SK-N-SH treated with all-trans-retinoic acid at 6 μM for 48 hours (cell line): Measurements from ENCODE around the gene DCC.

Experiments
- ATAC-seq: fragments of 200-7000 bp; cut with Tn5 transposase; 3 replicates; pipeline ENCODE4 v1.9.1; 2020; ENCODE audit warnings: mild to moderate bottlenecking, moderate library complexity
- ARNTL ChIP-seq: fragments of 450-650 bp; formaldehyde crosslinking; IDR thresholded peaks from 2 replicates; pipeline ENCODE4 v1.5.0; 2020; ENCODE audit warnings: low read depth, mild to moderate bottlenecking, moderate library complexity, borderline replicate concordance
- BACH2 ChIP-seq: fragments of 250-450 bp; sonication (Bioruptor Pico); IDR thresholded peaks from 2 replicates; pipeline ENCODE4 v1.9.0; 2021; ENCODE audit warnings: mild to moderate bottlenecking, borderline replicate concordance
- CREB5 ChIP-seq: fragments of 250-450 bp; sonication (Bioruptor Pico); IDR thresholded peaks from 2 replicates; pipeline ENCODE4 v1.5.1; 2020; ENCODE audit warnings: low read depth, mild to moderate bottlenecking, moderate library complexity
- CSDC2 ChIP-seq: fragments of 250-450 bp; sonication (Bioruptor Pico); IDR thresholded peaks from 2 replicates; pipeline ENCODE4 v1.5.0; 2020; ENCODE audit warnings: mild to moderate bottlenecking, moderate library complexity
- CSRNP3 ChIP-seq: fragments of 250-450 bp; sonication (Bioruptor Pico); IDR thresholded peaks from 2 replicates; pipeline ENCODE4 v1.5.1; 2021; ENCODE audit warnings: mild to moderate bottlenecking, moderate library complexity
- ESRRG ChIP-seq: fragments of 250-450 bp; sonication (Bioruptor Pico); IDR thresholded peaks from 2 replicates; pipeline ENCODE4 v1.6.1; 2021; ENCODE audit warnings: mild to moderate bottlenecking
- GLIS3 ChIP-seq: fragments of 250-450 bp; sonication (Bioruptor Pico); IDR thresholded peaks from 2 replicates; pipeline ENCODE4 v1.5.0; 2020; ENCODE audit warnings: mild to moderate bottlenecking, moderate library complexity
- ISL1 ChIP-seq: fragments of 250-450 bp; sonication (Bioruptor Pico); IDR thresholded peaks from 2 replicates; pipeline ENCODE4 v2.1.2; 2022; ENCODE audit warnings: mild to moderate bottlenecking, moderate library complexity
- OSR1 ChIP-seq: fragments of 250-450 bp; sonication (Bioruptor Pico); IDR thresholded peaks from 2 replicates; pipeline ENCODE4 v1.8.0; 2022; ENCODE audit warnings: moderate library complexity, mild to moderate bottlenecking, inconsistent platforms
- PATZ1 ChIP-seq: fragments of 250-450 bp; sonication (Bioruptor Pico); IDR thresholded peaks from 2 replicates; pipeline ENCODE4 v1.8.0; 2020; ENCODE audit warnings: mild to moderate bottlenecking, moderate library complexity, borderline replicate concordance
- PPARA ChIP-seq: fragments of 250-450 bp; sonication (Bioruptor Pico); IDR thresholded peaks from 2 replicates; pipeline ENCODE4 v1.5.0; 2020; ENCODE audit warnings: mild to moderate bottlenecking, borderline replicate concordance
- RARB ChIP-seq: fragments of 250-450 bp; sonication (Bioruptor Pico); IDR thresholded peaks from 2 replicates; pipeline ENCODE4 v1.8.0; 2021; ENCODE audit warnings: mild to moderate bottlenecking, moderate library complexity
- SNAI2 ChIP-seq: fragments of 250-450 bp; sonication (Bioruptor Pico); IDR thresholded peaks from 2 replicates; pipeline ENCODE4 v1.5.0; 2020; ENCODE audit warnings: mild to moderate bottlenecking, moderate library complexity
- TCF4 ChIP-seq: fragments of 250-450 bp; sonication (Bioruptor Pico); IDR thresholded peaks from 2 replicates; pipeline ENCODE4 v1.8.0; 2021; ENCODE audit warnings: mild to moderate bottlenecking, moderate library complexity, borderline replicate concordance
- TOX ChIP-seq: fragments of 250-450 bp; sonication (Bioruptor Pico); IDR thresholded peaks from 2 replicates; pipeline ENCODE4 v1.8.0; 2021; ENCODE audit warnings: mild to moderate bottlenecking, moderate library complexity, borderline replicate concordance
- ZC3H10 ChIP-seq: fragments of 250-450 bp; sonication (Bioruptor Pico); IDR thresholded peaks from 2 replicates; pipeline ENCODE4 v1.5.1; 2021; ENCODE audit warnings: mild to moderate bottlenecking, moderate library complexity
- ZFP3 ChIP-seq: fragments of 250-450 bp; sonication (Bioruptor Pico); IDR thresholded peaks from 2 replicates; pipeline ENCODE4 v1.5.0; 2020; ENCODE audit warnings: mild to moderate bottlenecking, moderate library complexity
- ZNF70 ChIP-seq: fragments of 450-650 bp; formaldehyde crosslinking; IDR thresholded peaks from 2 replicates; pipeline ENCODE4 v1.5.0; 2020; ENCODE audit warnings: mild to moderate bottlenecking, moderate library complexity
- ZNF8 ChIP-seq: fragments of 450-650 bp; formaldehyde crosslinking; IDR thresholded peaks from 2 replicates; pipeline ENCODE4 v1.5.0; 2020; ENCODE audit warnings: mild to moderate bottlenecking, moderate library complexity
- TF ChIP-seq, protein P1 (sequence below): fragments of 250-450 bp; sonication (Bioruptor Pico); IDR thresholded peaks from 2 replicates; pipeline ENCODE4 v1.8.0; 2021; ENCODE audit warnings: low read depth, mild to moderate bottlenecking, moderate library complexity, borderline replicate concordance
- TF ChIP-seq, protein P2 (sequence below): fragments of 250-450 bp; sonication (Bioruptor Pico); IDR thresholded peaks from 2 replicates; pipeline ENCODE4 v1.5.0; 2020; ENCODE audit warnings: mild to moderate bottlenecking, moderate library complexity

Gene DCC

GRCh38 chr18:52815651-52816050, 475.7 kb downstream of the DCC start:
- ATAC-seq = no peak
- no peak for TF ChIP-seq SNAI2 (CRISPR knock-in tag)
- no peak for TF ChIP-seq ZC3H10 (CRISPR knock-in tag)
- no peak for TF ChIP-seq GLIS3
- no peak for TF ChIP-seq ISL1 (CRISPR knock-in tag)
- TF ChIP-seq, protein P1, sequence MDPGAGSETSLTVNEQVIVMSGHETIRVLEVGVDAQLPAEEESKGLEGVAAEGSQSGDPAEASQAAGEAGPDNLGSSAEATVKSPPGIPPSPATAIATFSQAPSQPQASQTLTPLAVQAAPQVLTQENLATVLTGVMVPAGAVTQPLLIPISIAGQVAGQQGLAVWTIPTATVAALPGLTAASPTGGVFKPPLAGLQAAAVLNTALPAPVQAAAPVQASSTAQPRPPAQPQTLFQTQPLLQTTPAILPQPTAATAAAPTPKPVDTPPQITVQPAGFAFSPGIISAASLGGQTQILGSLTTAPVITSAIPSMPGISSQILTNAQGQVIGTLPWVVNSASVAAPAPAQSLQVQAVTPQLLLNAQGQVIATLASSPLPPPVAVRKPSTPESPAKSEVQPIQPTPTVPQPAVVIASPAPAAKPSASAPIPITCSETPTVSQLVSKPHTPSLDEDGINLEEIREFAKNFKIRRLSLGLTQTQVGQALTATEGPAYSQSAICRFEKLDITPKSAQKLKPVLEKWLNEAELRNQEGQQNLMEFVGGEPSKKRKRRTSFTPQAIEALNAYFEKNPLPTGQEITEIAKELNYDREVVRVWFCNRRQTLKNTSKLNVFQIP (CRISPR knock-in tag) = no peak
- TF ChIP-seq PATZ1 (CRISPR knock-in tag) = no peak

- TF ChIP-seq ZFP3 (CRISPR knock-in tag) = no peak
- TF ChIP-seq OSR1 (CRISPR knock-in tag) = no peak
- no peak for TF ChIP-seq ZNF8 (CRISPR knock-in tag)
- TF ChIP-seq, protein P1 (CRISPR knock-in tag) = no peak
- no peak for TF ChIP-seq ZNF70 (CRISPR knock-in tag)
- TF ChIP-seq CSDC2 (CRISPR knock-in tag) = no peak
- TF ChIP-seq, protein P2, sequence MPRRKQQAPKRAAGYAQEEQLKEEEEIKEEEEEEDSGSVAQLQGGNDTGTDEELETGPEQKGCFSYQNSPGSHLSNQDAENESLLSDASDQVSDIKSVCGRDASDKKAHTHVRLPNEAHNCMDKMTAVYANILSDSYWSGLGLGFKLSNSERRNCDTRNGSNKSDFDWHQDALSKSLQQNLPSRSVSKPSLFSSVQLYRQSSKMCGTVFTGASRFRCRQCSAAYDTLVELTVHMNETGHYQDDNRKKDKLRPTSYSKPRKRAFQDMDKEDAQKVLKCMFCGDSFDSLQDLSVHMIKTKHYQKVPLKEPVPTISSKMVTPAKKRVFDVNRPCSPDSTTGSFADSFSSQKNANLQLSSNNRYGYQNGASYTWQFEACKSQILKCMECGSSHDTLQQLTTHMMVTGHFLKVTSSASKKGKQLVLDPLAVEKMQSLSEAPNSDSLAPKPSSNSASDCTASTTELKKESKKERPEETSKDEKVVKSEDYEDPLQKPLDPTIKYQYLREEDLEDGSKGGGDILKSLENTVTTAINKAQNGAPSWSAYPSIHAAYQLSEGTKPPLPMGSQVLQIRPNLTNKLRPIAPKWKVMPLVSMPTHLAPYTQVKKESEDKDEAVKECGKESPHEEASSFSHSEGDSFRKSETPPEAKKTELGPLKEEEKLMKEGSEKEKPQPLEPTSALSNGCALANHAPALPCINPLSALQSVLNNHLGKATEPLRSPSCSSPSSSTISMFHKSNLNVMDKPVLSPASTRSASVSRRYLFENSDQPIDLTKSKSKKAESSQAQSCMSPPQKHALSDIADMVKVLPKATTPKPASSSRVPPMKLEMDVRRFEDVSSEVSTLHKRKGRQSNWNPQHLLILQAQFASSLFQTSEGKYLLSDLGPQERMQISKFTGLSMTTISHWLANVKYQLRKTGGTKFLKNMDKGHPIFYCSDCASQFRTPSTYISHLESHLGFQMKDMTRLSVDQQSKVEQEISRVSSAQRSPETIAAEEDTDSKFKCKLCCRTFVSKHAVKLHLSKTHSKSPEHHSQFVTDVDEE (CRISPR knock-in tag) = no peak
- no peak for TF ChIP-seq SNAI2 (CRISPR knock-in tag)
- TF ChIP-seq RARB (CRISPR knock-in tag) = no peak
- TF ChIP-seq ESRRG = no peak
- no peak for TF ChIP-seq GLIS3
- no peak for TF ChIP-seq CSRNP3 (CRISPR knock-in tag)
- TF ChIP-seq ZC3H10 (CRISPR knock-in tag) = no peak
- TF ChIP-seq PPARA = no peak
- TF ChIP-seq TCF4 (CRISPR knock-in tag) = no peak
- TF ChIP-seq ARNTL (CRISPR knock-in tag) = no peak
- no peak for TF ChIP-seq PATZ1 (CRISPR knock-in tag)
- TF ChIP-seq TOX (CRISPR knock-in tag) = no peak
- ATAC-seq = no peak
These were observed 476.1 kb downstream of the DCC start for GRCh38 chr18:52816121-52816520.

- no peak for ATAC-seq
- TF ChIP-seq ZNF70 (CRISPR knock-in tag) (no peak), CREB5 (no peak), CSDC2 (CRISPR knock-in tag) (no peak), TCF4 (CRISPR knock-in tag) (no peak), ZC3H10 (CRISPR knock-in tag) (no peak), ZFP3 (CRISPR knock-in tag) (no peak), ARNTL (CRISPR knock-in tag) (no peak), GLIS3 (no peak), RARB (CRISPR knock-in tag) (no peak), PATZ1 (CRISPR knock-in tag) (no peak), ESRRG (no peak), BACH2 (CRISPR knock-in tag) (no peak)
These were observed 482.2 kb downstream of the DCC start for GRCh38 chr18:52822160-52822559.
